Endothelial cell (in vitro differentiated cells): ENCODE results near the gene EDDM13. TPM values are rescaled to one million over a fixed set of nuclear protein-coding genes. Genes with fewer than 3 reads are reported as not detected.
"Not testable (repeated sequence)": the region's sequence is repeated elsewhere in the genome, so short reads cannot be mapped to it uniquely, and the experiment has no call there.

Source experiments
- DNase-seq: peaks from one replicate; pipeline ENCODE4 v3.0.0; 2021; ENCODE audit warnings: low spot score
- H3K27ac Mint-ChIP-seq: one replicate; pipeline ENCODE4 v1.8.0; 2021; ENCODE audit warnings: mixed read lengths, inconsistent platforms; ENCODE audit not compliant: unreplicated experiment
- H3K27me3 Mint-ChIP-seq: one replicate; pipeline ENCODE4 v1.8.0; 2021; ENCODE audit warnings: mild to moderate bottlenecking, moderate library complexity, mixed read lengths, inconsistent platforms; ENCODE audit not compliant: unreplicated experiment
- H3K36me3 Mint-ChIP-seq: one replicate; pipeline ENCODE4 v1.8.0; 2021; ENCODE audit warnings: mild to moderate bottlenecking, low read depth, mixed read lengths, inconsistent platforms; ENCODE audit not compliant: unreplicated experiment
- H3K4me1 Mint-ChIP-seq: one replicate; pipeline ENCODE4 v1.8.0; 2021; ENCODE audit warnings: mild to moderate bottlenecking, mixed read lengths, inconsistent platforms; ENCODE audit not compliant: unreplicated experiment
- H3K4me3 Mint-ChIP-seq: one replicate; pipeline ENCODE4 v1.8.0; 2021; ENCODE audit warnings: mild to moderate bottlenecking, mixed read lengths, inconsistent platforms; ENCODE audit not compliant: unreplicated experiment
- H3K9me3 Mint-ChIP-seq: one replicate; pipeline ENCODE4 v1.8.0; 2021; ENCODE audit warnings: mixed read lengths, inconsistent platforms; ENCODE audit not compliant: unreplicated experiment
- CTCF ChIP-seq: fragments of 200-600 bp; sonication (generic); IDR thresholded peaks from one replicate; pipeline ENCODE4 v1.5.0; 2021; ENCODE audit warnings: antibody characterized with exemption; ENCODE audit not compliant: unreplicated experiment
- total RNA-seq: library from RNA; stranded (reverse); fragmentation: NEBNext Ultra II Directional; extraction: Animal tissue kit (Norgen Biotek cat#: 25700); gene quantifications from one replicate; pipeline ENCODE4 v1.2.1, GENCODE V29; 2021; ENCODE audit not compliant: unreplicated experiment

Gene EDDM13
- total RNA-seq, 1 donor from 2014 or later, result not detected

- Mint-ChIP-seq H3K4me1 (no peaks in the 10 kb centered on the region), H3K36me3 (no peaks in the 10 kb centered on the region), H3K9me3 (peaks cover 5% of the 10 kb centered on the region), H3K27me3 (no peaks in the 10 kb centered on the region), H3K4me3 (no peak overlapping the region), H3K27ac (no peak overlapping the region)
- TF ChIP-seq CTCF, result no peak
- no peak for DNase-seq
Observed at GRCh38 chr19:56321254-56321988, 48.9 kb downstream of the EDDM13 start.

- no peak overlapping the region for H3K4me3 Mint-ChIP-seq
- no peak for TF ChIP-seq CTCF
- no peaks in the 10 kb centered on the region for H3K4me1 Mint-ChIP-seq
- no peaks in the 10 kb centered on the region for H3K36me3 Mint-ChIP-seq
- H3K27me3 Mint-ChIP-seq, result no peaks in the 10 kb centered on the region
- no peak for DNase-seq
- H3K9me3 Mint-ChIP-seq, result peaks cover 5% of the 10 kb centered on the region
- no peak overlapping the region for H3K27ac Mint-ChIP-seq
Observed at GRCh38 chr19:56321989-56322440, 49.5 kb downstream of the EDDM13 start.

DNA sequence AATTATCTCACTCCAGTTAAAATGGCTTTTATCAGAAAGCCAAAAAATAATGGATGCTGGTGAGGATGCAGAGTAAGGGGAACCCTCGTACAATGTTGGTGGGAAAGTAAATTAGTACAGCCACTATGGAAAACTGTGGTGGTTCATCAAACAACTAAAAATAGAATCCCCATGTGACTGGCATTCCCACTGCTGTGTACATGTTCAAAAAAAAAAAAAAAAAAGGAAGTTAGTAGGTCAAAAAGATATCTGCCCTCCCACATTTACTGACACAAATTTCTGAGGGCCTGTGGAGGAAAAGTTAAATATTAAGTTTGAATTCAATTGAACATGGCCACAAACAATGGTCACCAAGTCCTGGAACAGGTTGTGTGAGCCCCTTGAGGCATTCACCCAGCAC, 51.9 kb downstream of the EDDM13 start:
- TF ChIP-seq CTCF, result no peak
- Mint-ChIP-seq H3K4me1 (no peaks in the 10 kb centered on the region), H3K4me3 (no peak overlapping the region), H3K9me3 (peaks cover 5% of the 10 kb centered on the region), H3K27me3 (no peaks in the 10 kb centered on the region), H3K36me3 (no peaks in the 10 kb centered on the region), H3K27ac (no peak overlapping the region)
- DNase-seq, result no peak

GRCh38 chr19:56332695-56333094, 60.1 kb downstream of the EDDM13 start:
- Mint-ChIP-seq H3K4me3 (no peak overlapping the region), H3K27me3 (no peaks in the 10 kb centered on the region), H3K27ac (no peak overlapping the region), H3K36me3 (no peaks in the 10 kb centered on the region), H3K4me1 (no peaks in the 10 kb centered on the region), H3K9me3 (no peaks in the 10 kb centered on the region)
- no peak for DNase-seq
- no peak for TF ChIP-seq CTCF

GRCh38 chr19:56333506-56333905, 61.0 kb downstream of the EDDM13 start:
- peak; percentile 73 for TF ChIP-seq CTCF
- Mint-ChIP-seq H3K27ac (no peak overlapping the region), H3K36me3 (no peaks in the 10 kb centered on the region), H3K4me1 (no peaks in the 10 kb centered on the region), H3K4me3 (no peak overlapping the region), H3K27me3 (no peaks in the 10 kb centered on the region), H3K9me3 (no peaks in the 10 kb centered on the region)
- DNase-seq, result peak; percentile 52

DNA sequence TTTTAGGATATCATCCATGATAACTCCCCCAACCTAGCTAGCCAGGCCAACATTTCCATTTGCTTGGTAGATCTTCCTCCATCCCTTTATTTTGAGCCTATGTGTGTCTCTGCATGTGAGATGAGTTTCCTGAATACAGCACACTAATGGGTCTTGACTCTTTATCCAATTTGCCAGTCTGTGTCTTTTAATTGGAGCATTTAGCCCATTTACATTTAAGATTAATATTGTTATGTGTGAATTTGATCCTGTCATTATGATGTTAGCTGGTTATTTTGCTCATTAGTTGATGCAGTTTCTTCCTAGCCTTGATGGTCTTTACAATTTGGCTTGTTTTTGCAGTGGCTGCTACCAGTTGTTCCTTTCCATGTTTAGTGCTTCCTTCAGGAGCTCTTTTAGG, 62.8 kb downstream of the EDDM13 start:
- not testable (repeated sequence) for H3K27ac Mint-ChIP-seq, H3K4me1 Mint-ChIP-seq, H3K36me3 Mint-ChIP-seq, DNase-seq, H3K4me3 Mint-ChIP-seq, H3K9me3 Mint-ChIP-seq, H3K27me3 Mint-ChIP-seq

DNA sequence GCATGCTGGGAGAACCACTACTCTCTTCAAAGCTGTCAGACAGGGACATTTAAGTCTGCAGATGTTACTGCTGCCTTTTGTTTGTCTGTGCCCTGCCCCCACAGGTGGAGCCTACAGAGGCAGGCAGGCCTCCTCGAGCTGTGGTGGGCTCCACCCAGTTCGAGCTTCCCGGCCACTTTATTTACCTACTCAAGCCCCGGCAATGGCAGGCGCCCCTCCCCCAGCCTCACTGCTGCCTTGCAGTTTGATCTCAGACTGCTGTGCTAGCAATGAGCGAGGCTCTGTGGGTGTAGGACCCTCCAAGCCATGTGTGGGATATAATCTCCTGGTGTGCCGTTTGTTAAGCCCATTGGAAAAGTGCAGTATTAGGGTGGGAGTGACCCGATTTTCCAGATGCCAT, 64.5 kb downstream of the EDDM13 start:
- not testable (repeated sequence) for H3K27ac Mint-ChIP-seq, DNase-seq, H3K4me3 Mint-ChIP-seq, H3K4me1 Mint-ChIP-seq, H3K9me3 Mint-ChIP-seq, H3K27me3 Mint-ChIP-seq, H3K36me3 Mint-ChIP-seq
